Measurements from ENCODE around the gene POLN.
"Not testable (repeated sequence)": the region's sequence is repeated elsewhere in the genome, so short reads cannot be mapped to it uniquely, and the experiment has no call there.

The POLN gene

GRCh38 chr4:2275546-2276251 lies 33.8 kb upstream of the POLN start:
- DNase-seq (ENCODE audit: low read depth in 3 of 3, low spot score in 1 of 3) = no peak

GRCh38 chr4:2275044-2275397 lies 33.1 kb upstream of the POLN start:
- DNase-seq (ENCODE audit: low read depth in 3 of 3, low spot score in 1 of 3) = not testable (repeated sequence)

- no peak for DNase-seq (ENCODE audit: low read depth in 3 of 3, low spot score in 1 of 3)
Observed at GRCh38 chr4:2274320-2275043, 32.6 kb upstream of the POLN start.

GRCh38 chr4:2273657-2274319 lies 31.9 kb upstream of the POLN start:
- no peak for DNase-seq (ENCODE audit: low read depth in 3 of 3, low spot score in 1 of 3)

- DNase-seq (ENCODE audit: low read depth in 3 of 3, low spot score in 1 of 3) = no peak
Observed at GRCh38 chr4:2273221-2273620, 31.3 kb upstream of the POLN start.

- no peak for DNase-seq (ENCODE audit: low read depth in 3 of 3, low spot score in 1 of 3)
Observed at GRCh38 chr4:2272828-2273120, 30.9 kb upstream of the POLN start.

- DNase-seq (ENCODE audit: low read depth in 3 of 3, low spot score in 1 of 3) = no peak
Observed at GRCh38 chr4:2272026-2272827, 30.3 kb upstream of the POLN start.

- DNase-seq (ENCODE audit: low read depth in 3 of 3, low spot score in 1 of 3) = no peak
Observed at GRCh38 chr4:2271279-2272025, 29.5 kb upstream of the POLN start.

- DNase-seq (ENCODE audit: low read depth in 3 of 3, low spot score in 1 of 3) = no peak
Observed at GRCh38 chr4:2270341-2271165, 28.6 kb upstream of the POLN start.

GRCh38 chr4:2269618-2270163 lies 27.8 kb upstream of the POLN start:
- no peak for DNase-seq (ENCODE audit: low read depth in 3 of 3, low spot score in 1 of 3)

- no peak for DNase-seq (ENCODE audit: low read depth in 3 of 3, low spot score in 1 of 3)
Observed at GRCh38 chr4:2269206-2269531, 27.2 kb upstream of the POLN start.

- no peak for DNase-seq (ENCODE audit: low read depth in 3 of 3, low spot score in 1 of 3)
Observed at GRCh38 chr4:2268357-2269205, 26.7 kb upstream of the POLN start.

- no peak for DNase-seq (ENCODE audit: low read depth in 3 of 3, low spot score in 1 of 3)
Observed at GRCh38 chr4:2267841-2268240, 25.9 kb upstream of the POLN start.

- DNase-seq (ENCODE audit: low read depth in 3 of 3, low spot score in 1 of 3) = no peak
Observed at GRCh38 chr4:2267320-2267811, 25.4 kb upstream of the POLN start.

- DNase-seq (ENCODE audit: low read depth in 3 of 3, low spot score in 1 of 3) = no peak
Observed at GRCh38 chr4:2266821-2267220, 24.9 kb upstream of the POLN start.

- DNase-seq (ENCODE audit: low read depth in 3 of 3, low spot score in 1 of 3) = no peak
Observed at GRCh38 chr4:2266181-2266580, 24.3 kb upstream of the POLN start.

GRCh38 chr4:2265113-2266110 lies 23.5 kb upstream of the POLN start:
- DNase-seq (ENCODE audit: low read depth in 3 of 3, low spot score in 1 of 3) = no peak

Data from stimulated activated CD4-positive, alpha-beta T cell treated with anti-CD3 and anti-CD28 coated beads, TNF-alpha, amount 100 ng/mL, for 1 hour (primary cell).